Psoas muscle (tissue), 8 donors: ENCODE results near the gene TLE3. TPM values are rescaled to one million over a fixed set of nuclear protein-coding genes. Genes with fewer than 3 reads are reported as not detected.

Source experiments
- ATAC-seq, 4 donors: fragments of 200-7000 bp; cut with Tn5 transposase; one replicate each; pipeline ENCODE4 v1.9.1; 2020; ENCODE audit warnings: moderate library complexity in 3 of 4, mild to moderate bottlenecking in 2 of 4
- DNase-seq, 2 donors: peaks; one replicate each; pipeline ENCODE4 v3.0.0-alpha.2; 2020
- H3K27ac ChIP-seq: fragments of 200-600 bp; one replicate; pipeline ENCODE4 v1.8.0; 2022
- H3K27me3 ChIP-seq, 3 donors: fragments of 200-600 bp in 1 of 3; one replicate each; pipeline versions ENCODE4 v1.6.1 to v1.8.0; 2013 to 2022; ENCODE audit warnings: low read length in 2 of 3, mild to moderate bottlenecking in 2 of 3, moderate library complexity in 1 of 3; ENCODE audit not compliant: insufficient read depth in 3 of 3
- H3K36me3 ChIP-seq, 2 donors: fragments of 200-600 bp in 1 of 2; one replicate each; pipeline versions ENCODE4 v1.6.1 to v1.8.0; 2013 to 2022; ENCODE audit warnings: low read depth in 1 of 2, mild to moderate bottlenecking in 1 of 2, moderate library complexity in 1 of 2; ENCODE audit not compliant: insufficient read depth in 1 of 2
- H3K4me1 ChIP-seq: fragments of 200-600 bp; one replicate; pipeline ENCODE4 v1.8.0; 2022
- H3K4me3 ChIP-seq: fragments of 200-600 bp; one replicate; pipeline ENCODE4 v1.8.0; 2022; ENCODE audit warnings: mild to moderate bottlenecking
- H3K9me3 ChIP-seq: fragments of 200-600 bp; one replicate; pipeline ENCODE4 v1.8.0; 2022
- CTCF ChIP-seq: fragments of 200-600 bp; IDR thresholded peaks from one replicate; pipeline ENCODE4 v1.8.0; 2022; ENCODE audit warnings: antibody characterized with exemption
- WGBS, 3 donors: extraction: QIAGEN DNeasy Blood & Tissue Kit; methylation state at CpG; one replicate each; pipeline versions ENCODE4 v1.1.6 to v1.1.7; 2013; 5-methylcytosine and 5-hydroxymethylcytosine counted together
- intact Hi-C, 2 donors: fragments of 100-400 bp; cut with DNase I; formaldehyde crosslinking; loops; one replicate each; pipeline versions ENCODE4 v1.11.0 to v1.14.2; 2022
- polyA plus RNA-seq, 3 donors: library from polyadenylated mRNA; stranded (reverse); fragments of 200-250 nt; gene quantifications; one replicate each; pipeline ENCODE4 v1.2.3, GENCODE V29; 2013
- total RNA-seq, 4 donors: library from RNA; stranded (reverse); fragmentation: NEBNext Ultra II Directional in 2 of 4; extraction: Animal tissue kit (Norgen Biotek cat#: 25700) in 2 of 4; gene quantifications; one replicate each; pipeline versions ENCODE4 v1.2.1 to v1.2.4, GENCODE V29; 2021 to 2023
- donor health status: healthy with polysubstance abuse.
- donor health status: DM: no; HTN: no; CAD: no; lungs with moderate emphysema.
- donor health status: Bipolar disorder and iron deficiency.
- donor health status: healthy.
- donor health status: DM: yes; HTN: yes; CAD: no.
- donor health status: DM: no; HTN: no; CAD: no.
- donor health status: DM: no; HTN: no; CAD: no.
- donor health status: DM: yes; HTN: yes; CAD: no.

TLE3 gene
- total and polyA plus RNA-seq, 7 donors = 4.3 to 59.9 (median 10.8) TPM

DNA sequence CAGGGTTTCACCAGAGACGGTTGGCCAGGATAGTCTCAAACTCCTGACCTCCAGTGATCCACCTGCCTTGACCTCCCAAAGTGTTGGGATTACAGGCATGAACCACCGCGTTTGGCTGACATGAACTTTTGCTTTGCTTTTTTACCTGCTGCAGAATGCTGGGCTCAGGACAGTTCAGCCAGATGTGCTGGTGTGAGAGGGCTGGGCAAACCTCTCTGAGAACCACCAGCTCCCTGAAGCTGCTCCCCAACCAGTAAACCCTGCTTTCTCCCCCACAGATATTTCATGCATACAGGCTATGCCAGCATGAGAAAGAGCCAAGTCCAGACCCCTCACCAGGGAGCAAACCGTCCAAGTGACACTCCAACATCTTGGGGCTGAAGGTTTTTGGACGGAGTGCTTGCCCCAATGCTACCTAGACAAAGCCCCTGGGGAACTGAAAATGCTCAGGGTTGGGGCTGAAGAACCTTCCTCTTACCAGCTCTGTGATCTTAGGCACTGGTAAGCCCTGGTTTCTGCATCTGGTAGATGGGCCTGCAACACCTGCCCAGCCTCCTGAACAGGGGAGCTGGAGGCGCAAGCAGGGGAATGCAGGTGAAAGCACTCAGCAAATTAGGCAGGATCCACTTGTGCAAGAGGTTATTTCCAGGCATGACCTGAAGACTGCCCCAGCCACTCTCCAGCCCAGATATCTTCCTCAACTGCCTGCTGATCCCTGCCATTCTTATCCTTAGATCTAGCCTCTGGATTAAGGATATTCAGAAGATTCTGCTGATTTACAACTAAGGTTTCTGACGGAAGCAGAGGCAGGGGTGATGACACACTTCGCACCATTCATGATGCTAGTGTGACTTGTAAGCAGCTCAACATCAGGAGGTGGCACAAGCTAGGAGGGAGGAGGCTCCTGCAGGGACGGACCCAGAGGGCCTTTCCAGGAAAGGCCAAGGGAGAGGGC, 78.8 kb downstream of the TLE3 start:
- Histone ChIP-seq H3K4me3 (no peak overlapping the region), H3K9me3 (no peaks in the 10 kb centered on the region), H3K27ac (no peak overlapping the region), H3K36me3 (no peaks in the 10 kb centered on the region), H3K27me3 (no peaks in the 10 kb centered on the region), H3K4me1 (peaks cover 5% of the 10 kb centered on the region)
- intact Hi-C loops = no loop called here
- TF ChIP-seq CTCF = no peak
- no peak for DNase-seq
- ATAC-seq = no peak
- 87 to 97% (median 91%) methylated on average over 9 of the region's 9 CpGs for WGBS, 3 donors

- Histone ChIP-seq H3K27me3 (no peaks in the 10 kb centered on the region), H3K4me3 (no peak overlapping the region), H3K4me1 (no peaks in the 10 kb centered on the region), H3K27ac (no peak overlapping the region), H3K9me3 (no peaks in the 10 kb centered on the region), H3K36me3 (no peaks in the 10 kb centered on the region)
- DNase-seq (no peak), ATAC-seq (no peak)
- no peak for TF ChIP-seq CTCF
- intact Hi-C loops = no loop called here
- WGBS, 3 donors = 84 to 94% (median 92%) methylated on average over 2 of the region's 2 CpGs
Observed at GRCh38 chr15:70017801-70018200, 79.9 kb downstream of the TLE3 start.

DNA sequence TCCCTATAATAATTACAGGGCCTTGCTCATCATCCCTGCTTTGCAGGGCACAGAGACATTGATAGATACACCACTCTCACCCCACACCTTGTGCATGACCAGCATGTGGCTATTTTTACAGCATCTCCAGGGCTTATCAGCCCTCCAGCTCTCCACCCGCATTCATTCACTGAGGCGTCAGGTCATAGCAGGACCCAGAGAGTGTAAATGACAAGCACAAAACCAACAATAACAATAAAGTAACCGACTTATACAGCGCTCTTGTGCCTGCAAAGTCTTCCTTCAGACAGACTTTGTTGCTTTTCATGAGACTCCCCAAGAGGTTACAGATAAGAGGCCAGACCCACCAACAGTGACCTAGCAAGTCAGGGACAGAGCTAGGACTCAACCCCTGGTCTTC, 80.7 kb downstream of the TLE3 start:
- Histone ChIP-seq H3K4me1 (no peaks in the 10 kb centered on the region), H3K4me3 (no peak overlapping the region), H3K9me3 (no peaks in the 10 kb centered on the region), H3K27ac (no peak overlapping the region), H3K36me3 (no peaks in the 10 kb centered on the region), H3K27me3 (no peaks in the 10 kb centered on the region)
- no peak for ATAC-seq
- TF ChIP-seq CTCF = no peak
- WGBS, 3 donors = 93 to 97% (median 95%) methylated on average over 4 of the region's 4 CpGs
- no peak for DNase-seq
- intact Hi-C loops = no loop called here

GRCh38 chr15:70016511-70016994, 81.2 kb downstream of the TLE3 start:
- Histone ChIP-seq H3K27ac (no peak overlapping the region), H3K27me3 (no peaks in the 10 kb centered on the region), H3K36me3 (no peaks in the 10 kb centered on the region), H3K9me3 (no peaks in the 10 kb centered on the region), H3K4me3 (no peak overlapping the region), H3K4me1 (no peaks in the 10 kb centered on the region)
- WGBS, 3 donors = 81 to 87% (median 84%) methylated on average over 6 of the region's 6 CpGs
- TF ChIP-seq CTCF = no peak
- intact Hi-C loops = no loop called here
- DNase-seq (no peak), ATAC-seq (no peak)
